HG03342 (cell line): ENCODE measurements around the gene NT5C3A.
"Not testable (repeated sequence)": the region's sequence is repeated elsewhere in the genome, so short reads cannot be mapped to it uniquely, and the experiment has no call there.

ENCODE experiments used
- ATAC-seq: cut with Tn5 transposase; IDR thresholded peaks from one replicate; pipeline ENCODE4 v1.9.1; 2021; ENCODE audit warnings: mild to moderate bottlenecking, moderate library complexity; ENCODE audit not compliant: unreplicated experiment

Gene NT5C3A

DNA sequence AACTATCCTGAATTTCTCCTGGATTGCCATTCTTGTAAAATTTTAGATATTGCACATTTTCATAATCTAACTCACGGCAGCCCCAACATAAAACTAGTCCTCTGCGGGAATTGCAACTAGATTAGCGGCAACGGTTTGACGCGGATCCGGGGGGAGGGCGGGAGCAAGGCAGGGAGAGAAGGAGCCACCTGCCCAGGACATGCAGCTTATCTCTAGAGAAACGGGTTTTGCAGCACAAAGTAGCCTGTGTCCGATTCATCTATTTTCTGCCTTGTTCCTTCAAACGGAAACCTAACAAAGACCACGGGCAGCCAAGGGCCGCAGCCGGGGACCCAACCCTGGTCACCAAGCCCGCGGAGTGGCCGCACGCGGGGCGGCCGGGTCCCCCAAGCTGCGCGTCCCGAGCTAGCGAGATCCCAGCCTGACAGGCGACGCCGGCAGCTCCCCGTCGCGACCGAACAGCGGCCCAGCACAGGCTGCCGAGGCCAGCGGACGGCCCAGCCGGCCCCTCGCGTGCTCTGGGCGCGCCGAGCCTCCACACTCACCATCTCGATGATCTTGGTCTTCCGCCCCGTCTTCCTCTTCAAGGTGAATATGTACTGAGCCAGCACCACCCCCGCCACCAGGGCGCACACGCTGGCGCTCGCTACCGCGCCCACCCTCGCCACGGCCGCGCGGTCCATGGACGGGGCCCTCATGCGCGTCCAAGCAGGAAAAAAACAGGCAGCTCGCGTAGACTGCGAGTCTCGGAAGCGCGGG is at the start of gene NT5C3A:
TSS of gene NT5C3A (minus strand) at position 754 of the 759 bp plus-strand sequence. CDS start at position 683, 71 bp downstream.
- peak; percentile 2 for ATAC-seq

DNA sequence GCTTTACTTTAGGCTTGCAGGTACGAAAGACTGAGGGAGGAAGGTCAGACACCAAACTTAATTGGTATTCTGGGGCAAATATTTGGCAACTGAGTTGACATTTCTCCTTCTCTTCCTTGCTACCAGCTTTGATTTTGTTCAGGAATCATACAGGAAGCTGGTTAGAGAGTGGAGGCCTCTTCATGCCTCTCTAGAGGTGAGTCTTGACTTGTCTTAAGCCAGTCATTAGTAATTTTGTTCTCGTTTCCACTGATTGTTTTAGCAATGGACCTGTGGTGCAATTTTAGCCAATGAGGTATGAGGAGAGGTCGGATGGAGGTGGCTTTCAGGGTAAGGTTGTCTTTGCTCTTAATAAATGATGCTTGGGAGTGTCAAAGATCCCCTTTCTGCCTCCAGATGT is 49.0 kb upstream of the NT5C3A start:
- ATAC-seq, result no peak

DNA sequence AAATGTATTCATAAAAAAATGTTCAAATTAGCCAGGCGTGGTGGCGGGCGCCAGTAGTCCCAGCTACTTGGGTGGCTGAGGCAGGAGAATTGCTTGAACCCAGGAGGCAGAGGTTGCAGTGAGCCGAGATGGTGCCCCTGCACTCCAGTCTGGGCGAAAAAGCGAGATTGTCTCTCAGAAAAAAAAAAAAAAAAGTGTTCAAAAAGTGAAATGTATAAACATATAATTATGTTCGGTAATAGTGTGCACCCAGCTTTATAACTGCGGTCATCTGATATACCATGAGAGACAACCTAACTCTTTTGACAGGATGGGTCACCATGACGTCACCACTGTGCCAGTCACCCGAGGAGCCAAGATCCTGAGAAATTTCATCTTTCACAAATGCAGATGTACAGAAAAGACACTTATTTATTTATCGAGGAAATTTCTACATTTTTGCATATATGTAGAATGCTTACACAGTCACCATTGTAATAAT is 47.2 kb upstream of the NT5C3A start:
- ATAC-seq, result no peak

- peak; percentile 82 for ATAC-seq
Observed at GRCh38 chr7:33109005-33109757, 46.6 kb upstream of the NT5C3A start, which contains the start of gene RP9. TSS of gene RP9 (minus strand) at chr7:33109404. CDS start at chr7:33109372, 32 bp downstream.

DNA sequence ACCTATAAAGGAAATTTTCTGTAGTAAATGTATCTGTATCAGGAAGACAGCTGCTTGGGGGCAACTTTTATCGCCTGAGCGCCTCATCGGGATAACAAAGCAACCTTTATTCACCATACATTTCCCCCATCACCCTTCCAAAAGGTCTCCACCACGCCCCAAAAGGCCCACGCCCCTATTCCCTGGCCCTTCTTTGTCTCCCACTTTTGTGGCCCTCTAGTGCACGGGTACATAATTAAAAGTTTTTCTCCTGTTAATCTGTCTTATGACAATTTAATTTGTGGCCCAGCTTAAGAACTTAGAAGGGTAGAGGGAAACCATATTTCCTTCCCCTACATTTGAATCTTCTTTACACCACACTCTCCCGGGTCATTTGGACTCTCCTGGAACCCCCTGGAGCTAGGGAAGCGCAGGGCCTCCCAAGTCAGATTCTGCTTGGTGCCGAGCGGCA is 46.0 kb upstream of the NT5C3A start:
- peak; percentile 15 for ATAC-seq

- ATAC-seq, result peak; percentile 52
Observed at GRCh38 chr7:33107136-33108066, 44.8 kb upstream of the NT5C3A start.

DNA sequence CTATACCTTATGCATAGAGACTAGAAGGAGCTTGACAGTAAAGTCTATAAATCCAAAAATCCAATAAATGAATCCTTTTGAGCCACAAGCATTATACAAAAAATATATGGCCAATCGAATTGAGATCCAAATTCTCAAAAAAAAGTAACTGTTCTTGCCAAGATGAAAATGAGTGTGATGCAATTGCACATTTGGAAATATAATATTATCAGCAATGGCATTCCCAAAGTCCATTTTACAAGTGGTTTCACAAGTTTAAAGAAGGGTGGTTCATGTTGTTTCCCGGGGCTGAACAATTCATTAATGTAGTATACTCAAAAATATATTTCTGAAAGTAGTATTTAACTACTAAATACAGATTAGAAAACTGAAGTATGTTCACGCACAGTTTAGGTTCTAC is 39.3 kb upstream of the NT5C3A start:
- no peak for ATAC-seq

GRCh38 chr7:33100770-33101169 is 38.2 kb upstream of the NT5C3A start:
- no peak for ATAC-seq

- no peak for ATAC-seq
Observed at GRCh38 chr7:33099154-33099940, 36.8 kb upstream of the NT5C3A start.

DNA sequence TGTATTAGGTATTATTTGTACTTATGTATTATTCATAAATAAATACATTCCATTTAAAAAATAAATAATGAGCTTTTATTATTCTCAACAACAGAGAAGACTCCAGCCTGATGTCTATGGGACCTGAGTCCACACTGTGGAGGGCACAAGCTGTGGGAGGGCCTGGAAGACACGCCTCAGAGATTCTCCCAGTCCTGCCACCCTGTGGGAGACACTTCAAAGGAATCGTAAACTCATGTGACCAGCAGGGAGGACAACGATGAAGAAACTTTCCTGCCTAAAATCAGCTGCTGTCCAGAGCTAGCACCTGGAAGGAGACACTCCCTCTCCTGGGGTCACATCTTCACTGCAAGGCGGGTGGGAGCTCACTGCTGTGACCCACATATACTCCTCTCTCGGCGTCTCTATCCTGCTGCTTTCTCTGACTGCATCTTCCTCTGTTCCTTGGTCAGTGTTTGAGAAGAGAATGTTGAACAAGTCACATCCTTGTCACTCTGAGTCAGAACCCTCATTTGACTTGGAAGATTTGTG is 32.2 kb upstream of the NT5C3A start:
- ATAC-seq, result not testable (repeated sequence)

GRCh38 chr7:33093266-33093665 is 30.7 kb upstream of the NT5C3A start:
- ATAC-seq, result no peak

DNA sequence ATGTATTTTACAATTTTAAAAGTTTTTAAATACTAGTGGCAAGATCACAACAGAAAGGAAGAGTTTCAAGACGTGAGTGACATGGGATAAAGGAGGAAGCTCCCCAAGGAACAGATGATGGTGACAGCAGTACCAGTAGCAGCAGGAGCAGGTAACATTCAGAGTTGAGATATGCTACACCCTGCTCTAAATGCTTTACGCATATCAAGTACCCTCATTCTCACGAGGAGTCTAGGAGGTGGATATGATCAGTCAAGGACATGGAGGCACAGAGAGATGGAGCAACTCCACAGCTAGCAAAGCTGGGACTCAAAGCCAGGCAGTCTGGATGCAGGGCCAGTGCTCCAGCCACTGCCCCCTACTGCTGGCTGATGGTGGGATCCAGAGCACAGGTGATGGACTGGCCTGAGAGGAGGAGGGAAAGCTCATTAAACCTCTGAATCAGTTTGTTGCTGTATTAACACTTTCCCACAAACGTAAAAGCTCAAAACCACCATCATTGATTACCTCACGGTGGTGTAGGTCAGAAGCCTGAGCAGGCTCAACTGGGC is 29.1 kb upstream of the NT5C3A start:
- no peak for ATAC-seq

- no peak for ATAC-seq
Observed at GRCh38 chr7:33091111-33091531, 28.5 kb upstream of the NT5C3A start.

- no peak for ATAC-seq
Observed at GRCh38 chr7:33089142-33089541, 26.6 kb upstream of the NT5C3A start.

DNA sequence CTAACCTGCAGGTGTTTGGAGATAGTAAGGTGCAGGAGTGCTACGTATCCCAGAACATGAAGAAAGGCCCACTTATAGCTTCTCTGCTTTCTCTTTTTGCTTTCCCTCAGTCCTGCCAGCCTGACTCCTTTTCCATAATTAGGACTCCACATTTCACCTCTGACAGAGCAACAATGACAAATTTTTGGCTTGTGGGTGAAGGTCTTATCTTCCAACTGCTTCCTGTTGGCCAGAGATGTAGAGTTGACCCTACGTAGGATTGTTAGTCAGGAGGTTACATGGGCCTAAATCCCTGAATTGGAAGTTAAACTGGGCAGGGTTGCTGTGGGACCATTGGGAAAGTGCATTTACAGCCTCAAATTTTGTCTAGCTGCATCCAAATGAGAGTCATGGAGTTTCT is 25.3 kb upstream of the NT5C3A start:
- ATAC-seq, result no peak

- ATAC-seq, result no peak
Observed at GRCh38 chr7:33087356-33087755, 24.8 kb upstream of the NT5C3A start.

- ATAC-seq, result no peak
Observed at GRCh38 chr7:33079763-33080690, 17.5 kb upstream of the NT5C3A start.

- ATAC-seq, result no peak
Observed at GRCh38 chr7:33079096-33079495, 16.5 kb upstream of the NT5C3A start.
